Right kidney (tissue), 1 donor: Measurements from ENCODE around the gene FOXC2.

Experiments
- DNase-seq: peaks from one replicate; pipeline ENCODE4 v3.0.0-alpha.2; 2016

FOXC2 gene

DNA sequence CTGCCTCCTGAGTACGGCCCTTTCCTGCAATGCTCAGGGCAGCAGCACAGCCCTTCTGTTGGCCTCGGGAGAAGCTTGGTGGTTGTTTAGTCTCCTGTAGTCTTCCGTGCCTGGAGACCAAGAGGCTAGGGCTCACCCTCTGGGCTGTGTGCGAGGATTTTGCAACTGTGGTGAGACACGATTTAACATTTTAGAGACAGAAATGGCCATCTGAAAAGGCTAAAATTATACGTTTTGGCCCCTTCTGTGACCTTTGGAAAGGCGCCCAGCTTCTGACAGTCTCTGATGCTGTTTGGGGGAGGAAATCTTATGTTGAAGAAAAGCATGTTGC, 44.9 kb downstream of the FOXC2 start:
- DNase-seq: peak; percentile 49

DNA sequence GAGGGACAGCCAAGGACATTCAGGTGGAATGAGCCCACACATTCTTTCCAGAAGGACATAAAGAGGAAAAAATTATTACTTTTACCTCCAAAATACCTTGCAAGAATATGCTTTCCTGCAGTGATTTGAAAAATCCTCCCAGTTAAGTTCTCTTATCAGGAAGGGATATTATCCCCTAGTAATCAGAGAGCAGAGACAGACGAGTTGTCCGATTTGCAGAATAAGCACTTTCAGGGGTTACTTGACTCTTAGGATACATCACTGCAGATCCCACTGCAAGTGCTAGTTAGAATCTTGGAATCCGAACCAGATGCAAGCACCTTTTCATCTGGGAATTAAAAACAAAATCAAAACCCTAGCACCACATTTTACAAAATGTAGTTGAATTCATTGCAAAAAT, 45.3 kb downstream of the FOXC2 start:
- no peak for DNase-seq

GRCh38 chr16:86614699-86615098, 48.1 kb downstream of the FOXC2 start:
- no peak for DNase-seq

GRCh38 chr16:86616906-86617305, 50.3 kb downstream of the FOXC2 start:
- DNase-seq: no peak

DNA sequence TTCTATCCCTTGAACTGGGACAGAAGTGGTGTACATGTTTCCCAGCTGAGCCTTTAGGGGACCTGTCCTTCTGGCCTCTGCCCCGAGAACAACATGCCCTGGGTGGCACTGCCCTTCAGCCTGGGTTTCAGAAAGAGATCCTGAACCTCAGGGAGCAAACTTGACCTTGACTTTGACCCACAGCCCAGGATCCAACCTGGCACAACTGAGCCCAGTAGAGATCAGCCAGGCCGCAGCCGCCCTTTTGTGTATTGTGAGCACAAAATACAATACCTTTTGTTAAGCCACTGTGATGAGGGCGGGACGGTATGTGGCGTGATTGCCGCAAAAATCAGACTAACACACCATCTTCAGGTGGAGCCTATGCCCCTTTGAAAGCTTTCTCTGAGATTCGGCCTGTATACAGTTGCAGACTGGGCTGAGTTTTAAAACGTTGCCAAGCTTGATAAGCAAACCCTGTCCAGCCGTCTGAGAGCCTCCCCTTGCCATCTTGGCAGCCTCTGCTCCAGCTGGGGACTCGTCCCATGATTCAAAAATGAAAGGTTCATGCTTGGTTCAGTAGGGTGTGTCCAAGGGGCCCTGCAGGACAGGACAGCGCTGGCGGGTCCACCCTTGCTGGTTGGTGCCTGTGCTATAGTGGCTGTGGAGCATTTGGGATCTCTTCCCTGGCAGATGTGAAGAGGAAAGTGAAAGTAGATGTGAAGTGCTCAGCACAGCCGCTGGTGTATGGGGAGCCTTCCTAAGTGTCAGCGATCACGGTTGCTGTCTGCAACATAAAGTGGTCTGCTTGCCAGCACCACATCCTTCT, 52.0 kb downstream of the FOXC2 start:
- no peak for DNase-seq
